NT2/D1 (cell line): ENCODE measurements around the gene PLA2G3.

Source experiments
- DNase-seq: peaks from one replicate; pipeline ENCODE4 v3.0.0-alpha.2; 2011; ENCODE audit warnings: low read depth, low spot score
- H3K27me3 ChIP-seq: 2 replicates; pipeline ENCODE4 v1.6.0; 2011; ENCODE audit warnings: mild to moderate bottlenecking; ENCODE audit not compliant: insufficient read length, insufficient read depth
- H3K36me3 ChIP-seq: 2 replicates; pipeline ENCODE4 v1.6.1; 2011; ENCODE audit warnings: mild to moderate bottlenecking, low read length, mixed read lengths; ENCODE audit not compliant: insufficient read depth, insufficient read length
- H3K4me1 ChIP-seq: 2 replicates; pipeline ENCODE4 v1.5.1; 2011; ENCODE audit not compliant: insufficient read depth, insufficient read length
- H3K4me3 ChIP-seq: 2 replicates; pipeline ENCODE4 v1.5.1; 2011; ENCODE audit warnings: low read depth; ENCODE audit not compliant: insufficient read length
- H3K9ac ChIP-seq: 2 replicates; pipeline ENCODE4 v1.6.0; 2011; ENCODE audit warnings: low read depth; ENCODE audit not compliant: insufficient read length
- H3K9me3 ChIP-seq: 2 replicates; pipeline ENCODE4 v1.5.1; 2011; ENCODE audit warnings: mild to moderate bottlenecking, low read length; ENCODE audit not compliant: insufficient read depth
- SUZ12 ChIP-seq: IDR thresholded peaks from 2 replicates; pipeline ENCODE4 v1.6.1; 2011; ENCODE audit not compliant: insufficient read length, insufficient read depth; ENCODE audit errors: extremely low read depth
- YY1 ChIP-seq: IDR thresholded peaks from 2 replicates; pipeline ENCODE4 v1.6.1; 2011; ENCODE audit not compliant: insufficient read length, insufficient read depth
- ZNF274 ChIP-seq: IDR thresholded peaks from 2 replicates; pipeline ENCODE4 v1.6.1; 2011; ENCODE audit warnings: mild to moderate bottlenecking, low read depth, low read length

The PLA2G3 gene

DNA sequence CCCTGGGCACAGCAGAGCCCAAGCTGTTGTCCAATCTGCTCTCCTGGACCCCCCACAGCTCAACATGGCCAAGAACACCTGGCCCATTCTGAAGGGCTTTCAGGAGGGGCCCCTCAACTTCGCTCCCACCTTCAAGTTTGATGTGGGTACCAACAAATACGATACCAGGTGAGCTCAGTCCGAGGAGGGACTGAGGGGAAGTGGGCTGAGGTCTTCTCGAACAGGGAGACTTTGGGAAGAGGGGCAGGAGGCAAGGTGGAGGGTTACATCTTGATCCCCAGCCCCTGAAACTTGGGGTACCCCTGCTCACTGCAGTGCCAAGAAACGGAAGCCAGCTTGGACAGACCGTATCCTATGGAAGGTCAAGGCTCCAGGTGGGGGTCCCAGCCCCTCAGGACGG lies 12.2 kb downstream of the PLA2G3 start:
- TF ChIP-seq ZNF274, result no peak
- TF ChIP-seq SUZ12, result no peak
- no peak for TF ChIP-seq YY1

GRCh38 chr22:31127181-31127772 lies 13.0 kb downstream of the PLA2G3 start:
- Histone ChIP-seq H3K9me3 (no peaks in the 10 kb centered on the region), H3K9ac (no peak overlapping the region), H3K27me3 (no peaks in the 10 kb centered on the region), H3K4me3 (no peak overlapping the region), H3K4me1 (peaks cover 10% of the 10 kb centered on the region), H3K36me3 (peaks cover 5% of the 10 kb centered on the region)
- no peak for TF ChIP-seq ZNF274
- no peak for TF ChIP-seq YY1
- no peak for TF ChIP-seq SUZ12
- no peak for DNase-seq

More for the DNA sequence above, 12.2 kb downstream of the PLA2G3 start:
- Histone ChIP-seq H3K9me3 (no peaks in the 10 kb centered on the region), H3K4me1 (peaks cover 10% of the 10 kb centered on the region), H3K36me3 (peaks cover 6% of the 10 kb centered on the region), H3K9ac (no peak overlapping the region), H3K27me3 (no peaks in the 10 kb centered on the region), H3K4me3 (no peak overlapping the region)
- DNase-seq, result no peak

DNA sequence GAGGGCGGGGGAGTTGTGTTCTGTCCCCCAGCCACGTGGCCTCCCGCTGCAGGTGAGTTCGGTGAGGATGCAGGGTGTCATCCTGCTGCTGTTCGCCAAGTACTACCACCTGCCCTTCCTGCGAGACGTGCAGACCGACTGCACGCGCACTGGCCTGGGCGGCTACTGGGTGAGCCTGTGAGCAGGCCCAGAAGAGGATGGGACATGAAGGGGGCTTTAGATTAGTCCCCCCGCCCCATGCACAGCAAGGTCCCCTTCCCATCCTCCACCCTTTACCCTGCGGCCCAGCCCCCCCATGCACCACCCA lies 13.5 kb downstream of the PLA2G3 start:
- Histone ChIP-seq H3K9me3 (no peaks in the 10 kb centered on the region), H3K4me1 (peaks cover 10% of the 10 kb centered on the region), H3K36me3 (peaks cover 5% of the 10 kb centered on the region), H3K4me3 (no peak overlapping the region), H3K9ac (no peak overlapping the region), H3K27me3 (no peaks in the 10 kb centered on the region)
- no peak for DNase-seq
- no peak for TF ChIP-seq ZNF274
- TF ChIP-seq SUZ12, result no peak
- no peak for TF ChIP-seq YY1

DNA sequence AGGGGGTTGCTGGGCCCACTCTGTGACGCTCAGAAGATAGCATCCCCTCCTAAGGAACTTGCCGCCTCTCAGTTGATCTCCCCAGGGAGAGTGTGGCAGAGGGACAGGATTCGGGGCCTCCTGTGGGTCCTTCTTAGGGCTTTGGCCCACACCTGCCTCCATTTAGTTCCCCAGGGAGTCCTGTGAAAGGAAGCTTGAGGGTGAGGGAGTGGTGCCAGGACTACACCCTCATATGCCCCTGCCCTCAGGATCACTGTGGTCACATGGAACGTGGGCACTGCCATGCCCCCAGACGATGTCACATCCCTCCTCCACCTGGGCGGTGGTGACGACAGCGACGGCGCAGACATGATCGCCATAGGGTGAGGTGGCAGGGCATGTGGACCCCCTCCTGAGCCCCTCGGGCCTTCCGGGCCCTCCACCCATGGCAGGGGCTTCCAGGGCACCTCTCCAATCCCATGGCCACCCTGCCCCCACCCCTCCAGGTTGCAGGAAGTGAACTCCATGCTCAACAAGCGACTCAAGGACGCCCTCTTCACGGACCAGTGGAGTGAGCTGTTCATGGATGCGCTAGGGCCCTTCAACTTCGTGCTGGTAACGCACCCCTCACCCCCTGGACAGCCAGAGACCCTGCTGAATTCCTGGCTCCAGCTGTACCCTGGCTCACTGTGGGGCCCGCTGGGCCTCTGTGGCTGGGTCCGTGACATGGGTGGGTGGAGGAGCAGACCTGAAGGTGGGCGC lies 14.0 kb downstream of the PLA2G3 start:
- no peak for DNase-seq
- Histone ChIP-seq H3K9ac (no peak overlapping the region), H3K36me3 (peaks cover 5% of the 10 kb centered on the region), H3K4me3 (no peak overlapping the region), H3K9me3 (no peaks in the 10 kb centered on the region), H3K4me1 (peaks cover 8% of the 10 kb centered on the region), H3K27me3 (no peaks in the 10 kb centered on the region)
- TF ChIP-seq SUZ12, result no peak

DNA sequence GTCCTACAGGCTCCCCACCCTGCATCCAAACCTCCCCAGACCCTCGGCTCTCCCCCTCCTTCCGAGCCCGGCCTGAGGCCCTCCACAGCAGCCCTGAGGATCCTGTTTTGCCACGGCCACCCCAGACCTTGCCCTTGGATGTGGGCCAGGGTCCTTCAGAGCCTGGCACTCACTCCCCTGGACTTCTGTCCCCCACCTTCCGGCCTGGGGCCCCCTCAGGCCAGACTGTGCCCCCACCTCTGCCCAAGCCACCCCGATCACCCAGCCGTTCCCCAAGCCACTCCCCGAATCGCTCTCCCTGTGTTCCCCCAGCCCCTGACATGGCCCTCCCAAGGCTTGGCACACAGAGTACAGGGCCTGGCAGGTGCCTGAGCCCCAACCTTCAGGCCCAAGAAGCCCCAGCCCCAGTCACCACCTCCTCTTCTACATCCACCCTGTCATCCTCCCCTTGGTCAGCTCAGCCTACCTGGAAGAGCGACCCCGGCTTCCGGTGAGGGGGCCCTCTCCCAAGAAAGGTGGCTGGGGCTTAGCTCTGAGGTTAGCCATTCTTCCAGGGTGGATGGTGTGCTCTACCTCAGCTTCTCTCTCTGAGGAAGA lies 14.7 kb downstream of the PLA2G3 start:
- H3K4me1 ChIP-seq, result peaks cover 8% of the 10 kb centered on the region
- H3K36me3 ChIP-seq, result peaks cover 5% of the 10 kb centered on the region
- H3K27me3 ChIP-seq, result no peaks in the 10 kb centered on the region
- TF ChIP-seq ZNF274 (no peak), SUZ12 (no peak), YY1 (no peak)
- no peaks in the 10 kb centered on the region for H3K9me3 ChIP-seq
- no peak for DNase-seq
- no peak overlapping the region for H3K9ac ChIP-seq
- no peak overlapping the region for H3K4me3 ChIP-seq

DNA sequence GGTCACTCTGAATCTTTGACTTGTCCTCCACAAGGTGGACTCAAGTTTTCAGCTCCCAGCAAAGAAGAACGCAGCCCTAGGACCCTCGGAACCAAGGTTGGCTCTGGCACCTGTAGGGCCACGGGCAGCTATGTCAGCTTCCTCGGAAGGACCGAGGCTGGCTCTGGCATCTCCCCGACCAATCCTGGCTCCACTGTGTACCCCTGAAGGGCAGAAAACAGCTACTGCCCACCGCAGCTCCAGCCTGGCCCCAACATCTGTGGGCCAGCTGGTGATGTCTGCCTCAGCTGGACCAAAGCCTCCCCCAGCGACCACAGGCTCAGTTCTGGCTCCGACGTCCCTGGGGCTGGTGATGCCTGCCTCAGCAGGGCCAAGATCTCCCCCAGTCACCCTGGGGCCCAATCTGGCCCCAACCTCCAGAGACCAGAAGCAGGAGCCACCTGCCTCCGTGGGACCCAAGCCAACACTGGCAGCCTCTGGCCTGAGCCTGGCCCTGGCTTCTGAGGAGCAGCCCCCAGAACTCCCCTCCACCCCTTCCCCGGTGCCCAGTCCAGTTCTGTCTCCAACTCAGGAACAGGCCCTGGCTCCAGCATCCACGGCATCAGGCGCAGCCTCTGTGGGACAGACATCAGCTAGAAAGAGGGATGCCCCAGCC lies 15.4 kb downstream of the PLA2G3 start:
- H3K27me3 ChIP-seq, result no peaks in the 10 kb centered on the region
- peak overlapping the region; percentile 32 for H3K9ac ChIP-seq
- no peak for DNase-seq
- no peak overlapping the region for H3K4me3 ChIP-seq
- peaks cover 13% of the 10 kb centered on the region for H3K4me1 ChIP-seq
- H3K9me3 ChIP-seq, result no peaks in the 10 kb centered on the region
- H3K36me3 ChIP-seq, result peaks cover 5% of the 10 kb centered on the region
- TF ChIP-seq ZNF274 (no peak), SUZ12 (no peak), YY1 (no peak)

- TF ChIP-seq SUZ12 (no peak), YY1 (no peak), ZNF274 (no peak)
- no peak for DNase-seq
- peaks cover 5% of the 10 kb centered on the region for H3K36me3 ChIP-seq
Observed at GRCh38 chr22:31124290-31124689, 16.0 kb downstream of the PLA2G3 start.

More at GRCh38 chr22:31124290-31124689, 16.0 kb downstream of the PLA2G3 start:
- no peaks in the 10 kb centered on the region for H3K27me3 ChIP-seq
- H3K9me3 ChIP-seq, result no peaks in the 10 kb centered on the region
- no peak overlapping the region for H3K4me3 ChIP-seq
- peaks cover 15% of the 10 kb centered on the region for H3K4me1 ChIP-seq
- H3K9ac ChIP-seq, result no peak overlapping the region
